Neutrophil (primary cell): ENCODE data around the gene TMEM63A.
"Not testable (repeated sequence)": the region's sequence is repeated elsewhere in the genome, so short reads cannot be mapped to it uniquely, and the experiment has no call there.

ENCODE experiments used
- H3K27ac ChIP-seq: fragments of 200-600 bp; sonication (generic); 2 replicates; pipeline ENCODE4 v1.5.1; 2016; ENCODE audit warnings: mild to moderate bottlenecking, moderate library complexity
- H3K27me3 ChIP-seq: fragments of 200-600 bp; sonication (generic); 2 replicates; pipeline ENCODE4 v1.6.0; 2016; ENCODE audit warnings: mild to moderate bottlenecking
- H3K36me3 ChIP-seq: fragments of 200-600 bp; sonication (generic); 2 replicates; pipeline ENCODE4 v1.5.1; 2017
- H3K4me1 ChIP-seq, 2 experiments: fragments of 200-600 bp in 1 of 2; sonication (generic) in 1 of 2; 1 replicate in 1 of 2; 2 replicates in 1 of 2; pipeline versions ENCODE4 v1.5.1 to v1.6.1; 2013 to 2016; ENCODE audit warnings: low read depth in 1 of 2, low read length in 1 of 2, mild to moderate bottlenecking in 1 of 2, moderate library complexity in 1 of 2; ENCODE audit not compliant: control insufficient read depth in 1 of 2, insufficient read depth in 1 of 2
- H3K4me3 ChIP-seq, 2 experiments: fragments of 200-600 bp in 1 of 2; sonication (generic) in 1 of 2; 1 replicate in 1 of 2; 2 replicates in 1 of 2; pipeline ENCODE4 v1.5.1; 2013 to 2016; ENCODE audit warnings: low read depth in 1 of 2, low read length in 1 of 2, mild to moderate bottlenecking in 1 of 2, moderate library complexity in 1 of 2
- H3K9me3 ChIP-seq: fragments of 200-600 bp; sonication (generic); 2 replicates; pipeline ENCODE4 v1.5.1; 2016
- TF ChIP-seq, protein P1 (sequence below): fragments of 200-600 bp; sonication (generic); IDR thresholded peaks from 2 replicates; pipeline ENCODE4 v1.5.1; 2016; ENCODE audit warnings: antibody characterized with exemption

The TMEM63A gene

DNA sequence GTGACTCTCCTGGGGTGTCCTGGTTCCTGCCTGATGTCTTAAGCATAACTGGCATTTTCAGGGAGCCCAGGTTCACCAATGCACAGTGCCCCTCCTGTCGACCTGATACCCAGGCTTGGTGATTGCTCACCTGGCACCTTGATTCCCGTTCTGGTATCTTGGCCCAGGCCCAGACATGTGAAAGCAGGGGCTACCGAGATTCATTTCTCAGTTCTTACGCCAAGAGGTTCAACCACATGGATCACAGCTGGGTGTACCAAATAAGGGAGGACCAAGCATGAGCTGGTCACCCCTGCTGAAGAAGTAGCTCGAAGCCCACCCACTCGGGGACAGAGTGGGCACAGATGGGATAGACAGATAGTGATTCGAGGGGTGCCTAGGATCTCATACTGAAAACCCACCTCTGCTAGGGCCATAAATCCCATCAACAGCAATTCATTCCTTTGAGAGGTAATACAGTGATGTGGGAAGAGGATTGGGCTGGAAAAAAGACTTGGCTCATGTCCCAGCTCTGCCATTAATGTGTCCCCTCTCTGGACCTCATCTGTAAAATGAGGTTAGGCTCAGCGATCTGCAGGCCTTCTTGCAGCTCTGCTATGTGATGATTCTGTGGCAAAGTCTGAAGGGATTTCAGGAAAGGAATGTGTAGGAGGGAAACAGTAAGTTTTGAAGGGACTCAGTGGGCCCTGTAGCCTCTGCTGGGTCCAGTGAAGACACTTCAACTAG, 69.5 kb downstream of the TMEM63A start:
- Histone ChIP-seq H3K4me3 (no peak overlapping the region), H3K27me3 (no peaks in the 10 kb centered on the region), H3K27ac (peak overlapping the region; percentile 37), H3K36me3 (no peaks in the 10 kb centered on the region), H3K4me1 (peaks cover 29 to 39% of the 10 kb centered on the region in 2 experiments), H3K9me3 (no peaks in the 10 kb centered on the region)
- TF ChIP-seq, protein P1, sequence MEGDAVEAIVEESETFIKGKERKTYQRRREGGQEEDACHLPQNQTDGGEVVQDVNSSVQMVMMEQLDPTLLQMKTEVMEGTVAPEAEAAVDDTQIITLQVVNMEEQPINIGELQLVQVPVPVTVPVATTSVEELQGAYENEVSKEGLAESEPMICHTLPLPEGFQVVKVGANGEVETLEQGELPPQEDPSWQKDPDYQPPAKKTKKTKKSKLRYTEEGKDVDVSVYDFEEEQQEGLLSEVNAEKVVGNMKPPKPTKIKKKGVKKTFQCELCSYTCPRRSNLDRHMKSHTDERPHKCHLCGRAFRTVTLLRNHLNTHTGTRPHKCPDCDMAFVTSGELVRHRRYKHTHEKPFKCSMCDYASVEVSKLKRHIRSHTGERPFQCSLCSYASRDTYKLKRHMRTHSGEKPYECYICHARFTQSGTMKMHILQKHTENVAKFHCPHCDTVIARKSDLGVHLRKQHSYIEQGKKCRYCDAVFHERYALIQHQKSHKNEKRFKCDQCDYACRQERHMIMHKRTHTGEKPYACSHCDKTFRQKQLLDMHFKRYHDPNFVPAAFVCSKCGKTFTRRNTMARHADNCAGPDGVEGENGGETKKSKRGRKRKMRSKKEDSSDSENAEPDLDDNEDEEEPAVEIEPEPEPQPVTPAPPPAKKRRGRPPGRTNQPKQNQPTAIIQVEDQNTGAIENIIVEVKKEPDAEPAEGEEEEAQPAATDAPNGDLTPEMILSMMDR = no peak

DNA sequence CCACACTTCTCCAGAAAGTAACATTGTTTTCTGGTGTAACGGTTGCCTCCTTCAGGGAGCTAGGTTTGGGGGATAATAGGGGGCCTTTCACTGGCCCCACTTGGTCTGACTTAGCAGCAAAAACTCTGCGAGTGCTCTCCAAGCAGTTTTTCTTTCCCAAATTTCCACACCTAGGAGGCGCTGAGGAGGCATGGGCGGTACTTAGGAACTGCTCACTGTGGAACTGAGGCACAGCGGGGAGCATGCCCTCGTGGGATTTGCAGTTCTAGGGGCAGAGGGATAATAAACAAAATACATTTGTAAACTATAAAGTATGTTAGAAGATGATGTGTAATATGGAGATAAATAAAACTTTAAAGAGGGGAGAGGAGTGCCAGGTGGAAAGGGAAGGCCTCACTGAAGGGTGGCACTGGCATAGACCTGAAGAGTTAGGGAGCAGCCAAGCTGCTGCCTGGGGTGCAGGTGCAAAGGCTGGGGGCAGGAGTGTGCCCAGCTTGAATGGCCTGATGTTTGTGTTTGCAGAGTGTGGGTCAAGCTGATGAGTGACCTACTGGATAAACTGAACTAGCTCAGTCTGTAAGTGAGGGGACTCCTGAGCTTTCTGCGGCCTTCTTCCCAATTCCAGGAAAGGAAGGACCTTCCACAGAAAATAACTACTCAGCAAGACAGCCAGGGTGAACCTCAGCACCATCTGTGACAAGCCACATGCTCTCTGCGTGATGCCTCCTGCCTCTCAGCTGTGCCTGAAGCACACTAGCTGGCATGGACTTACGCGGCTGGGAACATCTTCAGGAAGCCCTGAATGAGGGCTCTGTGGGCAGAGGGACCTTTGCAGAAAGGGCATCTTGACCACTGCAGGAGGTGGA, 70.3 kb downstream of the TMEM63A start:
- TF ChIP-seq, protein P1 = no peak
- peaks cover 29 to 39% of the 10 kb centered on the region in 2 experiments for H3K4me1 ChIP-seq
- H3K4me3 ChIP-seq = no peak overlapping the region
- H3K27ac ChIP-seq = no peak overlapping the region
- no peaks in the 10 kb centered on the region for H3K9me3 ChIP-seq
- no peaks in the 10 kb centered on the region for H3K36me3 ChIP-seq
- H3K27me3 ChIP-seq = no peaks in the 10 kb centered on the region

DNA sequence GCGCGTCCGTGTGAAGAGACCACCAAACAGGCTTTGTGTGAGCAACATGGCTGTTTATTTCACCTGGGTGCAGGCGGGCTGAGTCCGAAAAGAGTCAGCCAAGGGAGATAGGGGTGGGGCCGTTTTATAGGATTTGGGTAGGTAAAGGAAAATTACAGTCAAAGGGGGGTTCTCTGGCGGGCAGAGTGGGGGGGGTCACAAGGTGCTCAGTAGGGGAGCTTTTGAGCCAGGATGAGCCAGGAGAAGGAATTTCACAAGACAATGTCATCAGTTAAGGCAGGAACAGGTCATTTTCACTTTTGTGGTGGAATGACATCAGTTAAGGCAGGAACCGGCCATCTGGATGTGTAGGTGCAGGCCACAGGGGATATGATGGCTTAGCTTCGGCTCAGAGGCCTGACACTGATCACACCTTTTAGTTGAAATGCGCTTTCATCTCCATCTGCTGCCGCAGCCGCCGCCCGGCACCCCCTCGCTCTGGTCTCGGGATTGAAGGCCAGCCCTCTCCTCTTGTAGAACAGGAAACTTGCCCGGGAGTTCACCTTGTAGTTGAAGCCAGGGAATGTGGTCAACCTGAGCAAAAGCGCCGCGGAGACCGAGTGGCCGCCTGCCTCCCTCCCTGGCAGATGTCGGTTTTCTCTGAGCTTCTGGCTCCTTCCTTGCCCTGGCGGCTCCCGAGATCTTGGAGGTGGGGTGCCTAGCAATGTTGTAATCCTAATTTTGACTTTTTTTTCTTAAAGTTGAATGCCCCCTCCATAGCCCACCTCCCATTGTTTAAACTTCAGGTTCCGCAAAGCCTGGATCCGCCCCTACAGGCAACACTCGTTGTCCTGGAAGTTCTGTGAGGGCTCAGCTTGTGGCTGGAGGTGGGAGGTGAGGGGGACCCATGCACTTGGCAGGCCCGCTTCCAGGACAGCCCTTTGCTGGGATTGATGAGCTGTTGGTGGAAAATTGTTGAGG, 71.3 kb downstream of the TMEM63A start:
- H3K36me3 ChIP-seq, H3K27me3 ChIP-seq, H3K9me3 ChIP-seq: not testable (repeated sequence)
- Histone ChIP-seq H3K4me1 (peaks cover 29 to 39% of the 10 kb centered on the region in 2 experiments), H3K4me3 (peak overlapping the region; percentile 54 to 63), H3K27ac (peak overlapping the region; percentile 52)

DNA sequence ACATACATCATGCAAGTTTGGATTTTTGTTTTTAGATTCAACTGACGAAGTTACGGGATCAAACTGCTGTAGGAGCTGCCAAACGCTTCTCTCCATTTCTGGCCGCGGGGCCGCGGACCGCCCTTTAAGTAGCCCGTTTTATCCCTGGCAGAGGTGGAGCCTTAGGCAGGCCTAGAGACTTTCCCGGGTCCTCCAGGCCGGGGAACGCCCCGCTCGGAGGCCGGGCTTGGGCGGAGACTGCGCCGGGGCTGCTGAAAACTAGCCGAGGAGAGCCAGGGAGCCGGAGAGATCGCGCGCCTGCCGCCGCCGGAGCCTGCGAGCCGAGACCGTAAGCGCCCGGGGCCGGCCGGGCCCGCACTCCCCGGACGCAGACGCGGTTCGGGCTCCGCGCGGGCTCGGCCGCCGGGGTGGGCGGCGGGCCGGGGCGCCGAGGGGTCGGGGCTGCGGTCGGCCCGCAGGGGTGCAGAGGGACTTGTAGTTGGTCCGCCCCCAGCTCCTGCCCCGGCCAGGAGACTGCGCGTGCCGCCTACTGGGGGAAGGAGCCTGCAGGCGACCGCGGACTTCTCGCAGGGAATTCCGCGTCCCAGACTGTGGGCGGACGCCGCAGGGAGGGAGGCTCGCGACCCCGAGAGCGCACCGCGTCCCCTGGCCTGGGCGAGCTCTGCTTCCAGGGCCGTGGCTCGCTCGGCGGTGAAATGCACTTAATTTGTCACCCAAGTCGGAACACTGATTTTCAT, 72.2 kb downstream of the TMEM63A start, which contains the start of gene EPHX1:
Gene EPHX1, plus strand, starts transcription at position 283 of the 737 bp plus-strand sequence. CDS start 18,606 bp downstream, outside the sequence.
- H3K36me3 ChIP-seq = no peaks in the 10 kb centered on the region
- H3K27ac ChIP-seq = peak within 1 kb of the TSS; percentile 52
- H3K27me3 ChIP-seq = no peaks in the 10 kb centered on the region
- H3K4me1 ChIP-seq = peaks cover 29 to 39% of the 10 kb centered on the region in 2 experiments
- TF ChIP-seq, protein P1 = no peak
- peak within 1 kb of the TSS; percentile 54 to 63 for H3K4me3 ChIP-seq
- H3K9me3 ChIP-seq = no peaks in the 10 kb centered on the region

DNA sequence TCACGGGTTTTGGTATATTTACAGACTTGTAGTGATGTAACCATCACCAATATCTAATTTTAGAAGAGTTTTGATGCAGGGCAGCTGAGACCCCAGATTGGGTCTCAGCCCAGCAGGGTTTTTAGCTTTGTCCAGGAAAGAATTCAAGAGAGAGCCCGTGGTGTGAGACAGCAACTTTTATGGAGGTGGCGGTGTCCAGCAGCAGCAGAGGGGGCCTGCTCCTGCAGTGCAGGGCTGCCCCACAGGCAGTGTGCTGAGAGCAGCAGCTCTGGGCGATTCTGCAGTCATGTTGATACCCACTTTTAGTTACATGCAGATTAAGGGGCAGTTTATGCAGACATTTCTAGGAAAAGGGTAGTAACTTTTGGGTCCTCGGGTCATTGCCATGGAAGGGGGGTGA, 74.0 kb downstream of the TMEM63A start:
- Histone ChIP-seq H3K9me3 (no peaks in the 10 kb centered on the region), H3K36me3 (no peaks in the 10 kb centered on the region), H3K4me1 (peaks cover 13 to 23% of the 10 kb centered on the region in 2 experiments), H3K27me3 (no peaks in the 10 kb centered on the region), H3K27ac (no peak overlapping the region), H3K4me3 (no peak overlapping the region)
- TF ChIP-seq, protein P1 = no peak

DNA sequence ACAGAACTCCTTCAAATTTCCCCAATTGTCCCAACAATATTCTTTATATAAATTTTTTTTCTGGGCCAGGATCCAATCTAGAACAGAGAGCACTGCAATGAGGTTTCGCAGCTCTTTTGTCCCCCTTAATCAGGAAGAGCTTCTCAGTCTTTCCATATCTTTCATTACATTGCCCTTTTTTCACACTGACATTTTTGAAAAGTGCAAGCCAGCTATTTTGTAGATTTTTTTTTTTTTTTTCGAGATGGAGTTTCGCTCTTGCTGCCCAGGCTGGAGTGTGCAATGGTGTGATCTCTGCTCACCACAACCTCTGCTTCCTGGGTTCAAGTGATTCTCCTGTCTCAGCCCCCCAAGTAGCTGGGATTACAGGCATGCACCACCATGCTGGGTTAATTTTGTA, 75.4 kb downstream of the TMEM63A start:
- H3K4me1 ChIP-seq = peaks cover 13 to 21% of the 10 kb centered on the region in 2 experiments
- not testable (repeated sequence) for H3K36me3 ChIP-seq, H3K9me3 ChIP-seq

More for the DNA sequence above, 75.4 kb downstream of the TMEM63A start:
- H3K27me3 ChIP-seq, H3K27ac ChIP-seq, H3K4me3 ChIP-seq: not testable (repeated sequence)
